K562 (cell line): ENCODE data around the gene PPFIA3. TPM values are rescaled to one million over a fixed set of nuclear protein-coding genes. Genes with fewer than 3 reads are reported as not detected.

Experiments used
- ADNP ChIP-seq: fragments of 200-800 bp; sonication (Bioruptor generic); IDR thresholded peaks from 2 replicates; pipeline ENCODE4 v1.6.1; 2016; ENCODE audit warnings: missing genetic modification characterization, missing compliant biosample characterization
- BHLHE40 ChIP-seq: IDR thresholded peaks from 2 replicates; pipeline ENCODE4 v1.6.1; 2011; ENCODE audit warnings: low read length, improper control_type of control experiment
- DACH1 ChIP-seq: fragments of 450-650 bp; IDR thresholded peaks from 2 replicates; pipeline ENCODE4 v1.6.1; 2018; ENCODE audit not compliant: partially characterized antibody
- ESRRA ChIP-seq: fragments of 450-650 bp; IDR thresholded peaks from 2 replicates; pipeline ENCODE4 v1.6.1; 2014; ENCODE audit warnings: low read depth, mild to moderate bottlenecking, moderate library complexity, borderline replicate concordance
- GTF2A2 ChIP-seq: IDR thresholded peaks from 2 replicates; pipeline ENCODE4 v1.6.1; 2016; ENCODE audit warnings: mild to moderate bottlenecking, missing genetic modification characterization, missing compliant biosample characterization
- HLTF ChIP-seq: fragments of 450-650 bp; IDR thresholded peaks from 2 replicates; pipeline ENCODE4 v1.6.1; 2016
- HNRNPUL1 ChIP-seq: fragments of 200-400 bp; formaldehyde crosslinking; IDR thresholded peaks from 2 replicates; pipeline ENCODE4 v1.6.1; 2017; ENCODE audit warnings: low read length
- KAT2B ChIP-seq: IDR thresholded peaks from one replicate; pipeline ENCODE4 v1.6.1; 2012; ENCODE audit warnings: low read depth, mild to moderate bottlenecking, control low read depth, inconsistent platforms, low read length, moderate library complexity
- L3MBTL2 ChIP-seq: fragments of 450-650 bp; IDR thresholded peaks from 2 replicates; pipeline ENCODE4 v1.6.1; 2016; ENCODE audit warnings: mild to moderate bottlenecking, moderate library complexity
- NFIC ChIP-seq: fragments of 450-650 bp; IDR thresholded peaks from 2 replicates; pipeline ENCODE4 v1.6.1; 2017; ENCODE audit warnings: mild to moderate bottlenecking, inconsistent platforms
- RBM22 ChIP-seq: fragments of 200-400 bp; formaldehyde crosslinking; IDR thresholded peaks from 2 replicates; pipeline ENCODE4 v1.6.1; 2018; ENCODE audit warnings: low read length, low read depth; ENCODE audit not compliant: poor library complexity, severe bottlenecking
- RUNX1 ChIP-seq: sonication (generic); IDR thresholded peaks from 2 replicates; pipeline ENCODE4 v1.6.1; 2016; ENCODE audit warnings: antibody characterized with exemption, low read depth
- STAG1 ChIP-seq: sonication (generic); formaldehyde crosslinking; IDR thresholded peaks from 2 replicates; pipeline ENCODE4 v1.5.0; 2020; ENCODE audit warnings: missing genetic modification reagents, borderline replicate concordance
- ZNF174 ChIP-seq: fragments of 250-450 bp; sonication (Bioruptor Pico); IDR thresholded peaks from 2 replicates; pipeline ENCODE4 v1.4.0; 2020; ENCODE audit warnings: mild to moderate bottlenecking
- ZNF175 ChIP-seq: fragments of 200-800 bp; sonication (Bioruptor generic); IDR thresholded peaks from 2 replicates; pipeline ENCODE4 v1.6.1; 2016; ENCODE audit warnings: low read depth, mild to moderate bottlenecking, missing genetic modification characterization, missing compliant biosample characterization
- ZNF354B ChIP-seq: fragments of 250-450 bp; sonication (Bioruptor Pico); IDR thresholded peaks from 2 replicates; pipeline ENCODE4 v1.4.0; 2020
- polyA plus RNA-seq, 8 experiments: library from polyadenylated mRNA; depleted of rRNA in 4 of 8; stranded (reverse) in 5 of 8; unstranded in 3 of 8; fragments of >200 nt; fragmentation: Nextera tagmentation in 2 of 8; fragmentation: Illumina TruSeq in 1 of 8; extraction: Ambion mirVana in 2 of 8; extraction: Trizol in 1 of 8; gene quantifications; 2 replicates each; pipeline versions ENCODE4 v1.2.1 to v1.2.3, GENCODE V29; 2011 to 2014; ENCODE audit warnings: inconsistent platforms in 1 of 8, missing spikeins in 1 of 8
- total RNA-seq, 7 experiments: library from RNA; depleted of rRNA in 6 of 7; stranded (reverse); fragments of >200 nt in 6 of 7; fragmentation: Illumina TruSeq in 2 of 7; extraction: Trizol in 2 of 7; gene quantifications; 2 replicates each; pipeline versions ENCODE4 v1.2.1 to v1.2.3, GENCODE V29; 2011 to 2021; ENCODE audit warnings: low replicate concordance in 1 of 7
- TF ChIP-seq, protein P1 (sequence below): fragments of 450-650 bp; IDR thresholded peaks from 2 replicates; pipeline ENCODE4 v1.6.1; 2016; ENCODE audit warnings: missing biosample characterization, missing genetic modification characterization
- TF ChIP-seq, protein P2 (sequence below): sonication (generic); formaldehyde crosslinking; IDR thresholded peaks from 2 replicates; pipeline ENCODE4 v1.8.1; 2023; ENCODE audit warnings: mild to moderate bottlenecking, missing genetic modification reagents
- TF ChIP-seq, protein P3 (sequence below): IDR thresholded peaks from 3 replicates; pipeline ENCODE4 v1.6.1; 2011; ENCODE audit warnings: borderline replicate concordance, mild to moderate bottlenecking, moderate library complexity; ENCODE audit not compliant: insufficient read length; ENCODE audit errors: extremely low read depth
- TF ChIP-seq, protein P4 (sequence below), 2 experiments: fragments of 450-650 bp; conservative IDR thresholded peaks; 2 replicates each; pipeline ENCODE4 v1.6.1; 2017; ENCODE audit warnings: mild to moderate bottlenecking in 2 of 2, moderate library complexity in 2 of 2
- TF ChIP-seq, protein P5 (sequence below): sonication (generic); formaldehyde crosslinking; IDR thresholded peaks from 2 replicates; pipeline ENCODE4 v1.8.0; 2023; ENCODE audit warnings: mild to moderate bottlenecking, missing genetic modification reagents

Gene PPFIA3
- total and polyA plus RNA-seq, 9 of the 15 experiments (the other 6 are each of a cell fraction or from before 2014, with no cell fraction given) = 0.10 to 53.0 (median 17.6) TPM

DNA sequence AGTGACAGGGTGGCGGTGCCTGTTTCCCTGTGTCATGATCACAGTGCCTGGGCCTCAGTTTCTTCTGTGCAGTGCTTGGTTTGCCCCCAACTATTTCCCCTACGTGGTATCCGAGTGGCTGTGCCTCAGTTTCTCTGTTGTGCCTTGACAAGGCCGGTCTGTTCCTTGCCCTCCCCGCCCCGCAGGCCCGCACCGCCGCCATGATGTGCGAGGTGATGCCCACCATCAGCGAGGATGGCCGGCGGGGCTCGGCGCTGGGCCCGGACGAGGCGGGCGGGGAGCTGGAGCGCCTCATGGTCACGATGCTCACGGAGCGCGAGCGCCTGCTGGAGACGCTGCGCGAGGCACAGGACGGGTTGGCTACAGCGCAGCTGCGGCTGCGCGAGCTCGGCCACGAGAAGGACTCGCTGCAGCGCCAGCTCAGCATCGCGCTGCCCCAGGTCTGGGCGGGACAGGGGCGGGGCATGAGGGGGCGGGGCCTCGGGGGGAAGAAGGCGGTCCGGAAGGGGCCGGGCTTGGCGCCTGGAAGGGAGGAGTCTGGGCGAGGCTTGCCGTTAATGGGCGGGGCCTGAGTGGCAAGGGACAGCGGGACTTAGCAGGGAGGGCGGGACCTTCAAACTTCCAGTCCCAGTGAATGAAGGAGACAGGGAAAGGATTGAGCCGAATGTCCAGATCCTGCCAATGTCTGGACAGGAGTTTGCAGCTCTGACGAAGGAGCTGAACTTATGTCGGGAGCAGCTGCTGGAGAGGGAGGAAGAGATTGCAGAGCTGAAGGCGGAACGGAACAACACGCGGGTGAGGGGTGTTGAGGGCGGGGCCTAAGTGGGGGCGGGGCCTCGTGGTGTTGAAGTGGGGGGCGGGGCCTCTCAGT is 8.6 kb downstream of the PPFIA3 start (continued):
- TF ChIP-seq ESRRA = no peak
- peak; percentile 75 for TF ChIP-seq BHLHE40
- TF ChIP-seq, protein P1, sequence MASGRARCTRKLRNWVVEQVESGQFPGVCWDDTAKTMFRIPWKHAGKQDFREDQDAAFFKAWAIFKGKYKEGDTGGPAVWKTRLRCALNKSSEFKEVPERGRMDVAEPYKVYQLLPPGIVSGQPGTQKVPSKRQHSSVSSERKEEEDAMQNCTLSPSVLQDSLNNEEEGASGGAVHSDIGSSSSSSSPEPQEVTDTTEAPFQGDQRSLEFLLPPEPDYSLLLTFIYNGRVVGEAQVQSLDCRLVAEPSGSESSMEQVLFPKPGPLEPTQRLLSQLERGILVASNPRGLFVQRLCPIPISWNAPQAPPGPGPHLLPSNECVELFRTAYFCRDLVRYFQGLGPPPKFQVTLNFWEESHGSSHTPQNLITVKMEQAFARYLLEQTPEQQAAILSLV (tag) = no peak
- no peak for TF ChIP-seq GTF2A2 (tag)
- TF ChIP-seq, protein P2, sequence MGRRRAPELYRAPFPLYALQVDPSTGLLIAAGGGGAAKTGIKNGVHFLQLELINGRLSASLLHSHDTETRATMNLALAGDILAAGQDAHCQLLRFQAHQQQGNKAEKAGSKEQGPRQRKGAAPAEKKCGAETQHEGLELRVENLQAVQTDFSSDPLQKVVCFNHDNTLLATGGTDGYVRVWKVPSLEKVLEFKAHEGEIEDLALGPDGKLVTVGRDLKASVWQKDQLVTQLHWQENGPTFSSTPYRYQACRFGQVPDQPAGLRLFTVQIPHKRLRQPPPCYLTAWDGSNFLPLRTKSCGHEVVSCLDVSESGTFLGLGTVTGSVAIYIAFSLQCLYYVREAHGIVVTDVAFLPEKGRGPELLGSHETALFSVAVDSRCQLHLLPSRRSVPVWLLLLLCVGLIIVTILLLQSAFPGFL (CRISPR knock-in tag) = no peak
- TF ChIP-seq DACH1 = no peak
- no peak for TF ChIP-seq HLTF
- no peak for TF ChIP-seq KAT2B
- no peak for TF ChIP-seq RBM22
- no peak for TF ChIP-seq ZNF174
- no peak for TF ChIP-seq HNRNPUL1
- TF ChIP-seq, protein P3, sequence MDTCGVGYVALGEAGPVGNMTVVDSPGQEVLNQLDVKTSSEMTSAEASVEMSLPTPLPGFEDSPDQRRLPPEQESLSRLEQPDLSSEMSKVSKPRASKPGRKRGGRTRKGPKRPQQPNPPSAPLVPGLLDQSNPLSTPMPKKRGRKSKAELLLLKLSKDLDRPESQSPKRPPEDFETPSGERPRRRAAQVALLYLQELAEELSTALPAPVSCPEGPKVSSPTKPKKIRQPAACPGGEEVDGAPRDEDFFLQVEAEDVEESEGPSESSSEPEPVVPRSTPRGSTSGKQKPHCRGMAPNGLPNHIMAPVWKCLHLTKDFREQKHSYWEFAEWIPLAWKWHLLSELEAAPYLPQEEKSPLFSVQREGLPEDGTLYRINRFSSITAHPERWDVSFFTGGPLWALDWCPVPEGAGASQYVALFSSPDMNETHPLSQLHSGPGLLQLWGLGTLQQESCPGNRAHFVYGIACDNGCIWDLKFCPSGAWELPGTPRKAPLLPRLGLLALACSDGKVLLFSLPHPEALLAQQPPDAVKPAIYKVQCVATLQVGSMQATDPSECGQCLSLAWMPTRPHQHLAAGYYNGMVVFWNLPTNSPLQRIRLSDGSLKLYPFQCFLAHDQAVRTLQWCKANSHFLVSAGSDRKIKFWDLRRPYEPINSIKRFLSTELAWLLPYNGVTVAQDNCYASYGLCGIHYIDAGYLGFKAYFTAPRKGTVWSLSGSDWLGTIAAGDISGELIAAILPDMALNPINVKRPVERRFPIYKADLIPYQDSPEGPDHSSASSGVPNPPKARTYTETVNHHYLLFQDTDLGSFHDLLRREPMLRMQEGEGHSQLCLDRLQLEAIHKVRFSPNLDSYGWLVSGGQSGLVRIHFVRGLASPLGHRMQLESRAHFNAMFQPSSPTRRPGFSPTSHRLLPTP = no peak
- TF ChIP-seq, protein P4, sequence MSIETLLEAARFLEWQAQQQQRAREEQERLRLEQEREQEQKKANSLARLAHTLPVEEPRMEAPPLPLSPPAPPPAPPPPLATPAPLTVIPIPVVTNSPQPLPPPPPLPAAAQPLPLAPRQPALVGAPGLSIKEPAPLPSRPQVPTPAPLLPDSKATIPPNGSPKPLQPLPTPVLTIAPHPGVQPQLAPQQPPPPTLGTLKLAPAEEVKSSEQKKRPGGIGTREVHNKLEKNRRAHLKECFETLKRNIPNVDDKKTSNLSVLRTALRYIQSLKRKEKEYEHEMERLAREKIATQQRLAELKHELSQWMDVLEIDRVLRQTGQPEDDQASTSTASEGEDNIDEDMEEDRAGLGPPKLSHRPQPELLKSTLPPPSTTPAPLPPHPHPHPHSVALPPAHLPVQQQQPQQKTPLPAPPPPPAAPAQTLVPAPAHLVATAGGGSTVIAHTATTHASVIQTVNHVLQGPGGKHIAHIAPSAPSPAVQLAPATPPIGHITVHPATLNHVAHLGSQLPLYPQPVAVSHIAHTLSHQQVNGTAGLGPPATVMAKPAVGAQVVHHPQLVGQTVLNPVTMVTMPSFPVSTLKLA (conservative IDR thresholded peaks at IDR 0.05) = peak; percentile 66 to 91; a peak in 3 of 4 replicates
- no peak for TF ChIP-seq ZNF354B (CRISPR knock-in tag)
- TF ChIP-seq STAG1 = no peak
- TF ChIP-seq, protein P5, sequence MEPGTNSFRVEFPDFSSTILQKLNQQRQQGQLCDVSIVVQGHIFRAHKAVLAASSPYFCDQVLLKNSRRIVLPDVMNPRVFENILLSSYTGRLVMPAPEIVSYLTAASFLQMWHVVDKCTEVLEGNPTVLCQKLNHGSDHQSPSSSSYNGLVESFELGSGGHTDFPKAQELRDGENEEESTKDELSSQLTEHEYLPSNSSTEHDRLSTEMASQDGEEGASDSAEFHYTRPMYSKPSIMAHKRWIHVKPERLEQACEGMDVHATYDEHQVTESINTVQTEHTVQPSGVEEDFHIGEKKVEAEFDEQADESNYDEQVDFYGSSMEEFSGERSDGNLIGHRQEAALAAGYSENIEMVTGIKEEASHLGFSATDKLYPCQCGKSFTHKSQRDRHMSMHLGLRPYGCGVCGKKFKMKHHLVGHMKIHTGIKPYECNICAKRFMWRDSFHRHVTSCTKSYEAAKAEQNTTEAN (CRISPR knock-in tag) = no peak
- 0 out of 2 replicates have a peak, but pooled peaks have one; percentile 10 for TF ChIP-seq NFIC
- peak; percentile 100 for TF ChIP-seq L3MBTL2
- TF ChIP-seq RUNX1 = no peak
- TF ChIP-seq ZNF175 = no peak
- no peak for TF ChIP-seq ADNP (tag)
